ENCODE data around the gene CBX7.
"Not testable (repeated sequence)": the region's sequence is repeated elsewhere in the genome, so short reads cannot be mapped to it uniquely, and the experiment has no call there.

GRCh38 chr22:39172265-39173049 lies 20.0 kb upstream of the CBX7 start:
- TF ChIP-seq CTCF (IDR thresholded peaks at IDR 0.05; ENCODE audit: insufficient read depth, low read length) = not testable (repeated sequence)
- TF ChIP-seq, protein P1, sequence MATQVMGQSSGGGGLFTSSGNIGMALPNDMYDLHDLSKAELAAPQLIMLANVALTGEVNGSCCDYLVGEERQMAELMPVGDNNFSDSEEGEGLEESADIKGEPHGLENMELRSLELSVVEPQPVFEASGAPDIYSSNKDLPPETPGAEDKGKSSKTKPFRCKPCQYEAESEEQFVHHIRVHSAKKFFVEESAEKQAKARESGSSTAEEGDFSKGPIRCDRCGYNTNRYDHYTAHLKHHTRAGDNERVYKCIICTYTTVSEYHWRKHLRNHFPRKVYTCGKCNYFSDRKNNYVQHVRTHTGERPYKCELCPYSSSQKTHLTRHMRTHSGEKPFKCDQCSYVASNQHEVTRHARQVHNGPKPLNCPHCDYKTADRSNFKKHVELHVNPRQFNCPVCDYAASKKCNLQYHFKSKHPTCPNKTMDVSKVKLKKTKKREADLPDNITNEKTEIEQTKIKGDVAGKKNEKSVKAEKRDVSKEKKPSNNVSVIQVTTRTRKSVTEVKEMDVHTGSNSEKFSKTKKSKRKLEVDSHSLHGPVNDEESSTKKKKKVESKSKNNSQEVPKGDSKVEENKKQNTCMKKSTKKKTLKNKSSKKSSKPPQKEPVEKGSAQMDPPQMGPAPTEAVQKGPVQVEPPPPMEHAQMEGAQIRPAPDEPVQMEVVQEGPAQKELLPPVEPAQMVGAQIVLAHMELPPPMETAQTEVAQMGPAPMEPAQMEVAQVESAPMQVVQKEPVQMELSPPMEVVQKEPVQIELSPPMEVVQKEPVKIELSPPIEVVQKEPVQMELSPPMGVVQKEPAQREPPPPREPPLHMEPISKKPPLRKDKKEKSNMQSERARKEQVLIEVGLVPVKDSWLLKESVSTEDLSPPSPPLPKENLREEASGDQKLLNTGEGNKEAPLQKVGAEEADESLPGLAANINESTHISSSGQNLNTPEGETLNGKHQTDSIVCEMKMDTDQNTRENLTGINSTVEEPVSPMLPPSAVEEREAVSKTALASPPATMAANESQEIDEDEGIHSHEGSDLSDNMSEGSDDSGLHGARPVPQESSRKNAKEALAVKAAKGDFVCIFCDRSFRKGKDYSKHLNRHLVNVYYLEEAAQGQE (IDR thresholded peaks at IDR 0.05; ENCODE audit: insufficient replicate concordance, low read depth) = not testable (repeated sequence)

All from HL-60 (cell line).